A673 (cell line): ENCODE results near the gene BUB3.
A peak's percentile ranks its signal among the peaks of the same experiment; 100 is the strongest.

Source experiments
- EZH2 ChIP-seq: fragments of 200-600 bp; sonication (generic); IDR thresholded peaks from 2 replicates; pipeline ENCODE4 v1.6.1; 2017; ENCODE audit warnings: borderline replicate concordance, low read depth, mild to moderate bottlenecking, mixed read lengths, antibody characterized with exemption, low read length; ENCODE audit not compliant: poor library complexity, severe bottlenecking
- TF ChIP-seq, protein P1 (sequence below): fragments of 300-800, 200-600 bp; sonication (generic); conservative IDR thresholded peaks from 2 replicates; pipeline ENCODE4 v1.5.1; 2017; ENCODE audit warnings: low read depth, mild to moderate bottlenecking, antibody characterized with exemption, low read length, moderate library complexity, mixed read lengths

DNA sequence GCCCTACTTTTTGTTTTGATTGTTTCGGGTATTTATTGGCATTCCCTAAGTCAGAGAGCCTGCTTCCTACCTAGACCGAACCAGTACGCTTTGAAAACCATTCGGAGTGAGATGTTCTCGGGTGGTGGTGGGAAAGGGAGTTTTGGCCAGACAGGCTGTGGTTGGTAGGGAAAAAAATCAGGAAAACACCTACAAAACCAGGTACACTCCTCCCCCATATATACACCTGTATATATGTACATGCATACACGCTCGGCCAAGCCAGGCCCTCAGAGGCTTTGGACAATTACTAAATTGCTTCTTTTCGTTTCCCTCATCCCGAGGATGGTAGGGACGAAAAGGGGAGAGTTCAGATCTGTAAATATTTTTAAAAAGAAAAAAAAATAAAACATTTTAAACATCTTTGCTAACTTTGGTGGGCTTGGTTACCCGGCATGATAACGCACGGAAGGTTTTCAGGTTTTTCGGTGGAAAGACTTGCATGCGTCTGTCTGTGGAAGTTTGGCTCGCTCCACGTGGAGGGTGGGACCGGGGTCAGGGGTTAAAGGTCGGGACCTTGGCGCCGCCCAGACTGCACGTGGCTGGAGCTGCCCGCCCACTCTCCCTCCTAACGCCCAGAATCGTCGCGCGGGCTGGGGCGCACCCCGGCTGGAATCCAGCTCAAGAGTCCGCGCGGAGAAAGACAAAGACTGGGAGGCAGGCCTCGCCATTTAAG lies 3.8 kb upstream of the BUB3 start:
- TF ChIP-seq, protein P1, sequence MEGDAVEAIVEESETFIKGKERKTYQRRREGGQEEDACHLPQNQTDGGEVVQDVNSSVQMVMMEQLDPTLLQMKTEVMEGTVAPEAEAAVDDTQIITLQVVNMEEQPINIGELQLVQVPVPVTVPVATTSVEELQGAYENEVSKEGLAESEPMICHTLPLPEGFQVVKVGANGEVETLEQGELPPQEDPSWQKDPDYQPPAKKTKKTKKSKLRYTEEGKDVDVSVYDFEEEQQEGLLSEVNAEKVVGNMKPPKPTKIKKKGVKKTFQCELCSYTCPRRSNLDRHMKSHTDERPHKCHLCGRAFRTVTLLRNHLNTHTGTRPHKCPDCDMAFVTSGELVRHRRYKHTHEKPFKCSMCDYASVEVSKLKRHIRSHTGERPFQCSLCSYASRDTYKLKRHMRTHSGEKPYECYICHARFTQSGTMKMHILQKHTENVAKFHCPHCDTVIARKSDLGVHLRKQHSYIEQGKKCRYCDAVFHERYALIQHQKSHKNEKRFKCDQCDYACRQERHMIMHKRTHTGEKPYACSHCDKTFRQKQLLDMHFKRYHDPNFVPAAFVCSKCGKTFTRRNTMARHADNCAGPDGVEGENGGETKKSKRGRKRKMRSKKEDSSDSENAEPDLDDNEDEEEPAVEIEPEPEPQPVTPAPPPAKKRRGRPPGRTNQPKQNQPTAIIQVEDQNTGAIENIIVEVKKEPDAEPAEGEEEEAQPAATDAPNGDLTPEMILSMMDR: no peak
- TF ChIP-seq EZH2: peak; percentile 15
